ENCODE data around the gene GXYLT2. TPM values are rescaled to one million over a fixed set of nuclear protein-coding genes. Genes with fewer than 3 reads are reported as not detected.

GXYLT2 gene
- total and polyA plus RNA-seq, 10 of the 15 experiments (the other 5 are each of a cell fraction or from before 2014, with no cell fraction given) = 0.27 to 2.6 (median 0.78) TPM

GRCh38 chr3:72901840-72902239 lies 14.0 kb downstream of the GXYLT2 start:
- POLR2A ChIA-PET = interaction anchor here (0.7 kb wide), 1 partner anchor 117 kb away, joined by 3 read pairs; no protein-coding TSS in a partner anchor
- H3K9me3 ChIP-seq (replicated peaks; ENCODE audit: control insufficient read depth, insufficient read depth, low read length) = no peaks in the 10 kb centered on the region
- no peaks in the 10 kb centered on the region for H3K36me3 ChIP-seq (ENCODE audit: control insufficient read depth in 2 of 2, insufficient read depth in 2 of 2, low read length in 1 of 2)
- RAD21 ChIA-PET (ENCODE audit: unreplicated experiment) = no interaction called here
- CTCF ChIA-PET = no interaction called here
- H3K27me3 ChIP-seq (replicated peaks in 1 of 2; ENCODE audit: control insufficient read depth in 2 of 2, insufficient read depth in 2 of 2, low read length in 1 of 2) = no peaks in the 10 kb centered on the region
- no peaks in the 10 kb centered on the region for H3K4me1 ChIP-seq (ENCODE audit: control insufficient read depth, insufficient read depth, low read length)
- in situ Hi-C loops (cut with MboI) = no loop called here
- no TSS peak for BruUV-seq (replicated peaks)
- SMC1A ChIA-PET (ENCODE audit: uncharacterized antibody, unreplicated experiment) = no interaction called here
- intact Hi-C loops (cut with micrococcal nuclease; ENCODE audit: unreplicated experiment) = no loop called here
- H3K4me2 ChIP-seq (ENCODE audit: control insufficient read depth, insufficient read depth) = no peak overlapping the region
- DNase-seq (ENCODE audit: low read depth, low spot score) = no peak
- 93% methylated on average over 2 of the region's 2 CpGs for WGBS (ENCODE audit: insufficient coverage, insufficient replicate concordance, low lambda C conversion rate, missing lambda C conversion rate)
- H3K27ac ChIP-seq (ENCODE audit: control insufficient read depth, insufficient read depth) = no peak overlapping the region
- H2AFZ ChIP-seq (ENCODE audit: control insufficient read depth, low read depth, low read length) = no peak overlapping the region
- H3K4me3 ChIP-seq = no peak overlapping the region
- no peak for ATAC-seq
- no peaks in the 10 kb centered on the region for H3K79me2 ChIP-seq (ENCODE audit: control insufficient read depth, insufficient read depth, low read length)
- no peak for TF ChIP-seq PML (IDR thresholded peaks at IDR 0.05; ENCODE audit: low read length)
- TF ChIP-seq MEF2B (IDR thresholded peaks at IDR 0.05; ENCODE audit: partially characterized antibody, poor library complexity, severe bottlenecking) = no peak
- no peak for TF ChIP-seq FOXM1 (IDR thresholded peaks at IDR 0.05; ENCODE audit: low read depth, low read length)
- no peak for TF ChIP-seq HSF1 (IDR thresholded peaks at IDR 0.05; ENCODE audit: low read depth, low read length)
- TF ChIP-seq PKNOX1 (IDR thresholded peaks at IDR 0.05) = no peak
- no peak for TF ChIP-seq DPF2 (IDR thresholded peaks at IDR 0.05)
- TF ChIP-seq STAT3 (IDR thresholded peaks at IDR 0.05; ENCODE audit: low read depth, low read length) = no peak
- no peak for TF ChIP-seq TARDBP (IDR thresholded peaks at IDR 0.05; ENCODE audit: borderline replicate concordance)
- TF ChIP-seq TAF1 (IDR thresholded peaks at IDR 0.05; ENCODE audit: borderline replicate concordance, low read depth, low read length) = no peak
- no peak for TF ChIP-seq E4F1 (IDR thresholded peaks at IDR 0.05; ENCODE audit: borderline replicate concordance, partially characterized antibody)
- TF ChIP-seq SUZ12 (IDR thresholded peaks at IDR 0.05; ENCODE audit: unreplicated experiment) = no peak
- no peak for TF ChIP-seq ZNF207 (IDR thresholded peaks at IDR 0.05; ENCODE audit: borderline replicate concordance)
- H3K9ac ChIP-seq (ENCODE audit: control insufficient read depth, insufficient read depth, low read length) = no peak overlapping the region
- no peaks in the 10 kb centered on the region for H4K20me1 ChIP-seq (ENCODE audit: control insufficient read depth, insufficient read depth)
- no peak for FAIRE-seq

All from GM12878 (cell line).